EL (cell line): ENCODE results near the gene C5AR1.

Source experiments
- DNase-seq: peaks from one replicate; pipeline ENCODE4 v3.0.0-alpha.2; 2016

The C5AR1 gene

GRCh38 chr19:47371261-47371660 lies 61.6 kb downstream of the C5AR1 start:
- no peak for DNase-seq
